ENCODE data around the gene C2orf69.

DNA sequence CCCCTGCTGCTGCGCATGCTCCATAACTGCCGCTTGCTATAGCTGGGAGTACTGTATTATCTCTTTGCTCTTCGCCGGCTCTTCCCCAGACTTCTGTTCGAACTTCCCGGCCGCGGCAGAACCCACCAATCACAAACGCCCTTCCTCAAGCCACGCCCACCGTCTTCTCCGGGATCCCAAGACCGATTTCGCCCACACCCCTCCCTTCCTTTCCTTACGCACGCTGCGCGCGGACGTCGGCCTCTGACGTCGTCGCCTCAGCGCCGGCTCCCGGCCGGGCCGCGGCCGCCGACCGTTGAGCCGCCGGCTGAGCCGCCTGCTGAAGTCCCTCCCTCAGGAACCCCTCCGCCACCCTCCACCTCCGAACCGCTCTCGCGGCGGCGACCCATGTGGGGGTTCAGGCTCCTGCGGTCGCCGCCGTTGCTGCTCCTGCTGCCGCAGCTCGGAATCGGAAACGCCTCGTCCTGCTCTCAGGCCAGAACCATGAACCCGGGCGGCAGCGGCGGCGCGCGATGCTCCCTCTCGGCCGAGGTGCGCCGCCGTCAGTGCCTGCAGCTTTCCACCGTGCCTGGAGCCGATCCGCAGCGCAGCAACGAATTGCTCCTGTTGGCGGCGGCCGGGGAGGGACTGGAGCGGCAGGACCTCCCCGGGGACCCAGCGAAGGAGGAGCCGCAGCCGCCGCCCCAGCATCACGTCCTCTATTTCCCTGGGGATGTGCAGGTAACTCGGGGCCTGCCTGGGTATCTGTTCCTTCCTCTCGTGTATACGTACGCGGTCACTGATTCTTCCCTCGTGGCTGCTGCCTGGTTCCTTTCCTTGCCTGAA lies at the start of gene C2orf69:
- TF ChIP-seq, protein P1, sequence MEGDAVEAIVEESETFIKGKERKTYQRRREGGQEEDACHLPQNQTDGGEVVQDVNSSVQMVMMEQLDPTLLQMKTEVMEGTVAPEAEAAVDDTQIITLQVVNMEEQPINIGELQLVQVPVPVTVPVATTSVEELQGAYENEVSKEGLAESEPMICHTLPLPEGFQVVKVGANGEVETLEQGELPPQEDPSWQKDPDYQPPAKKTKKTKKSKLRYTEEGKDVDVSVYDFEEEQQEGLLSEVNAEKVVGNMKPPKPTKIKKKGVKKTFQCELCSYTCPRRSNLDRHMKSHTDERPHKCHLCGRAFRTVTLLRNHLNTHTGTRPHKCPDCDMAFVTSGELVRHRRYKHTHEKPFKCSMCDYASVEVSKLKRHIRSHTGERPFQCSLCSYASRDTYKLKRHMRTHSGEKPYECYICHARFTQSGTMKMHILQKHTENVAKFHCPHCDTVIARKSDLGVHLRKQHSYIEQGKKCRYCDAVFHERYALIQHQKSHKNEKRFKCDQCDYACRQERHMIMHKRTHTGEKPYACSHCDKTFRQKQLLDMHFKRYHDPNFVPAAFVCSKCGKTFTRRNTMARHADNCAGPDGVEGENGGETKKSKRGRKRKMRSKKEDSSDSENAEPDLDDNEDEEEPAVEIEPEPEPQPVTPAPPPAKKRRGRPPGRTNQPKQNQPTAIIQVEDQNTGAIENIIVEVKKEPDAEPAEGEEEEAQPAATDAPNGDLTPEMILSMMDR (IDR thresholded peaks at IDR 0.05): no peak
- TF ChIP-seq POLR2A (IDR thresholded peaks at IDR 0.05) (peak; percentile 84), EP300 (IDR thresholded peaks at IDR 0.05) (no peak)

Data from ovary (tissue), 3 donors.